HG02852 (cell line): ENCODE measurements around the gene TPST2.
A peak's percentile ranks its signal among the peaks of the same experiment; 100 is the strongest.
"Not testable (repeated sequence)": the region's sequence is repeated elsewhere in the genome, so short reads cannot be mapped to it uniquely, and the experiment has no call there.

Experiments
- ATAC-seq: cut with Tn5 transposase; IDR thresholded peaks from one replicate; pipeline ENCODE4 v1.9.1; 2021; ENCODE audit warnings: mild to moderate bottlenecking, moderate library complexity; ENCODE audit not compliant: unreplicated experiment

The TPST2 gene

DNA sequence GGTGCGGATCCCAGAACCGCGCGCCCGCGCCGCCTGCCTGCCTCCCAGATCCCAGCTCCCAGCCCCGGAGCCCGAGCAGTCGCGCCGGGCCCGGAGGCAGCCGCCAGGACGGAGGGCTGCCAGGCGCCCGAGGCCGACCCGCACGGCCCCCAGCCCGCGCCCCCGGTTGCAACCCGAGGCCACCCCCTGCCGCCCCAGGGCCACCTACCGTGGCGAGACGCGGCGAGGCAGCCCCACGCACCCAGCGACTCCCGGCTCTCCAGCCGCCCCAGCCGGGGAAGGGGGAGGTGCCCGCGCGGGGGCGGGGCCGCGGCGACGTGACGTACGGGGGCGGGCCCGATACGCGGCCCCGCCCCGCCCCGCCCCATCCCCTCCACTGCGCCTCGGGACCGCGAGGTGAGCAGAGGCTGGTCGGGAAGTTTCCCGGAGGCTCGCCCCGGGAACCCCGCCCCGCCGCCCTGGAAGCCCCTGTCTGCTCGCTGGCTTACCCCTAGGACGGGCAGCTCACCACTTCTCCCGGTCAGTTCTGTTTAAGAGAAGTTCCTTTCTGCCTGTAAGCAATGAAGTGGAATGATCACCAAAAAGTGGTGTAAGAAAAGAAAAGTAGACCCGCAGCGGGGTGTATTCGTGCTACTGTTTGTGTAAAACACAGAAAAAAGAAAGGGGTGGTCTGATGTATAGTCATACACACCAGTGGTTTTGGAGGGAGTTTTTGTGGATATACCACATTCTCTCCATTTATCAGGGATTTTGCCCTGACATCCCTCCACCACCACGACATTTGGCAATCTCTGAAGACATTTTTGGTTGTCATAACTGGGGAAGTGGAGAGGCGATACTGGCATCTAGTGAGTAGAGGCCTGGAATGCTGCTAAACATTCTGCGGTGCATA lies at the start of gene TPST2:
TPST2 (minus strand) TSS at position 288 of the 892 bp plus-strand sequence. CDS start 48,502 bp downstream, outside the sequence.
- peak; percentile 68 for ATAC-seq

DNA sequence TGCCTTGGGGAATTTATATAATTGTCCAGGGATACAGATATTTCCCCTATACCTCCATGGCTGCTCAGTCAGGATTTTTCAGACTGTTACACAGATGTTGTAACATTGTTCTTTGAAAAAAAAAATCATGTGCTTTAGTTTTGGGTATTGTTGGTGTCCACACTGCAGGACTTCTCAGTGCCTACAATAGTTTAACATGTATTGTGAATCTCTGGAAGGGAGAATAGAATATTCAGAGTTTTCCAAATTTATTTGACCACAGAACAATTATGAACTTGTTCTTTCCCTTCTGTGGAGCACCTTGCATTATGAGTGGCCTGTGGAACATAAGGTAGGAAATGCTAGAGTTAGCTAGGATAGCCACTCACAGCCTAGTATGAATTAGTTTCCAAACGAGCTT lies 46.4 kb upstream of the TPST2 start:
- ATAC-seq = no peak

DNA sequence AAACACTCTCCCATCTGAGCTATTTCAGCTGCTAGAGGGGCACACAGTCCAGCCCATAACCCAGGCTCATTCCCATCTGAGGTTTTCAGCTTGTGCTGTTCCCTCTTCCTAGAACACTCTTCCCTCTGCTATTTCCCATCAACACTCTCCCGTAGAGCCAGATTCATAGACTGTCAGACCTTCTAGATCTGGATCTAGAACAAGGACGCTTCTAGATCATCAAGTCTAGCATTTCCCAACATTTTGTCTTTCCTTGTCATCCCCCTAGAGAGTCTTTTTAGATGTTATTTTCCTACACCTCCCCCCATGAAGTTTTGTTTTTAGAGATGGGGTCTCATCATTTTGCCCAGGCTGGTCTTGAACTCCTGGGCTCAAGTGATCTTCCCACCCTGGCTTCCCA lies 45.2 kb upstream of the TPST2 start:
- no peak for ATAC-seq

DNA sequence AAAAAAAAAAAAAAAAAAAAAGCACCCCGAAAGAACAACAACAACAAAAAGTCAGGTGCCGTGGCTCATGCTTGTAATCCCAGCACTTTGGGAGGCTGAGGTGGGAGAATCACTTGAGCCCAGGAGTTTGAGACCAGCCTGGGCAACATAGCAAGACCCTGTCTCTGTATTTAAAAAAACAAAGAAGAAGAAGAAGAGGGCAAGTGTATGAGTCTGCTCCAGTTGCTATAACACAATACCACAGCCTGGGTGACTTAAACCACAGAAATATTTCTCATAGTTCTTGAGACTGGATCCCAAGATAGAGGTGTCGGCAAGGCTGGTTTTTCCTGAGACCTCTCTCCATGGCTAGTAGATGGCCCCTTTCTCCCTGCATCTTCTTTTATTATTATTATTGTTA lies 44.3 kb upstream of the TPST2 start:
- no peak for ATAC-seq

DNA sequence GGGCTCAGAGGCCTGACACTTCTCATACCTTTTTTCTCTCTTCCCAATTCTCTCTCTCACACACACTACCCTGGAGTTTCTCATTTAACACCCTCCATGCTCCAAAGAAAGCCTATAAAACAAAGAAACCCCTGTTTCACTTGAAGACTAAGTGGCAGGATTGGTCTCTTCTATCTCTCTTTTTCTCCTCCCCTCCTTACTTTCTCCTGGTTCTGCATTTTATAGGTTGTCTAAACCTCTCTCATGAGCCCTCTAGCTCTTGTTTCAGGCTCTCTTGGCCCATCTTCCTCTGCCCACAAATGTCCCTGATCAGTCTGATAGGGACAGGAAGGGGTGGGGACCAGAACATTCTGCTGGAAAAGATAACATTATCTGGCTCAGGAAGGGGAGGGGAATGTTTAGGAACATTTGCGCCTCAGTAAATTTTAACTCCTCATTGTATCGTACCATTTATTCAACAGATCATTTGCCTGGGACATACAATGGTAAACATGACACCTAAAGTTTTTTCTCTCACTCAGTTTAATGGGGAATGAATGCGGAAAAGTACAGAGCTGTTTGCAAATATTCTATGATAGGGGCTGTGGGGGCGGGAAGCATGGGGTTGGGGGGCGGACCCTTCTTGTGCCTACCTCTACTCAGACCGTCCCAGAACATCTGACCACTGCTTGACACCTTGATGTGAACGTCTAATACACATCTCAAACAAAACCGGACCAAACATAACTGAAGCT lies 42.7 kb upstream of the TPST2 start:
- ATAC-seq = no peak

DNA sequence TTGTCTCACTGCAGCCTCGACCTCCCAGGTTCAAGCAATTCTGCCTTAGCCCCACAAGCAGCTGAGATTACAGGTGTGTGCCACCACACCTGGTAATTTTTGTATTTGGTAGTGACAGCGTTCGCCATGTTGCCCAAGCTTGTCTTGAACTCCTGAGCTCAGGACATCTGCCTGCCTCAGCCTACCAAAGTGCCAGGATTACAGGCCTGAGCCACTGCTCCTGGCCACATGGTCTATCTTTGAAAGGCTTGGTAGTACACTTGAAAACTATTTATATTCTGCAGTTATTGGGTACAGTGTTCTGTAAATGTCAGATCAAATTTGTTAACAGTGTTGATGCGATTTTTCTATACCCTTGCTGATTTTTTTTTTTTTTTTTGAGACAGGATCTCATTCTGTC lies 41.4 kb upstream of the TPST2 start:
- no peak for ATAC-seq

DNA sequence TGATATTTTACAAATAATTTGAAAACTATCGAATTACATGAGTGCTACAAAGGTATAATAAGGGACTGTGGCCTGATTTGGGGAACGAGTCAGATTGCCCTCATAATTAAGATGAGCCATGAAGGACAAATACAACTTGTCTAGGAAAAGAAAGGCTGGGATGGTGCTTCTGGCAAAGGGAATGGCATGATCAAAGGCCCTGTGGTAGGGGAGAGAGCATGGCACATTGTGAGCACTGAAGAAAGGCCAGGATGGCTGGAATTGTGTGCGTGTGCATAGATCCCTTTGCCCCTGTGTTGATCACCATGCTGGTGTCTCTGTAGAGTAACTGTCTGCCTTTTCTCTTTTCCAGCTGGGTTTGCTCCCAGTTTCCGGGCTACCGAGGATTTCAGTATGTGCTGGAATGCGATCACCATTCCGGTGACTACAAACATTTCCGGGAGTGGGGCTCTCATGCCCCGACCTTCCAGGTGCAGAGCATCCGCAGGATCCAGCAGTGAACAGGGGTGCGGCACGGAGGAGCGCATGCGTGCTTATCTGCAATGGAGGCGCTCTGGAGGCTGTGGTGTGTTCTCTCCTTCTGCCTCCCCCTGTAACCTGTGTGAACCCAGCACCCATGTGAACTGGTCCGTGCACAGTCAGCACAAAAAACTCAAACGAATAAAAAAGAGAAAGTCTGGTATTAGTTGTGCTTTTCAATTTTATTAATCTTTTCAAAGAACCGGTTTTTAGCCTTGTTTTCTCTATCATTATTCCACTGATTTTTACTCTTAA lies 40.2 kb upstream of the TPST2 start:
- no peak for ATAC-seq

DNA sequence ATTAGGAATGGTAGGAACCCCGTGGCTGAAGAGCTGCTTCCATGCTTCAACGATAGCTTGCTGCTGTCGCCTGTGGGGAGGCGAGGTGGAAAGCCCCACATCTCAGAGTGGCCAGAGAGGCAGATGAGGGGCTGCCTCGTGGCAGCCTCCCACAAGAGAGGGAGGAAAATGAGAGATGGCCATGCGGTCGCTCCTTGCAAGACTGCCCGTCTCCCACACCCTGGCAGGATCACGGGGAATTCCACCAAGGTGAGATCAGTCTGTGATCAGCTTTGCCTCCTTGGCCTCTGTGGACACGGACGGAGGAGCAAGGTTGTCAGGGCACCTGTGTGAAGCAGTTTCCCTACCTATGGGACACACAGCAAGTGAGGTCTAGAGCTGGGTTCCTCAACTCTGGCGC lies 34.9 kb upstream of the TPST2 start:
- no peak for ATAC-seq

DNA sequence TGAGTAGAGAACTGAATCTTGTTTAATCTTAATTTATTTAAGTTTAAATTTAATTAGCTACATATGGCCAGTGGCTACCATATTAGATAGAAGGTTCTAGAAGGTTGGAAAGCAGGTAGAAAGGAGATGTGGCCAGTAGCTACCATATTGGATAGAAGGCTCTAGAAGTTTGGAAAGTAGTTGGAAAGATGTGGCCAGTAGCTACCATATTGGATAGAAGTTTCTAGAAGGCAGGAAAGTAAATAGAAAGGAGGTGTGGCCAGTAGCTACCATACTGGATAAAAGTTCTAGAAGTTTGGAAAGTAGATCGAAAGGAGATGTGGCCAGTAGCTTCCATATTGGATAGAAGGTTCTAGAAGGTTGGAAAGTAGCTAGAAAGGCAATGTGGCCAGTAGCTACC lies 34.1 kb upstream of the TPST2 start:
- ATAC-seq = no peak

DNA sequence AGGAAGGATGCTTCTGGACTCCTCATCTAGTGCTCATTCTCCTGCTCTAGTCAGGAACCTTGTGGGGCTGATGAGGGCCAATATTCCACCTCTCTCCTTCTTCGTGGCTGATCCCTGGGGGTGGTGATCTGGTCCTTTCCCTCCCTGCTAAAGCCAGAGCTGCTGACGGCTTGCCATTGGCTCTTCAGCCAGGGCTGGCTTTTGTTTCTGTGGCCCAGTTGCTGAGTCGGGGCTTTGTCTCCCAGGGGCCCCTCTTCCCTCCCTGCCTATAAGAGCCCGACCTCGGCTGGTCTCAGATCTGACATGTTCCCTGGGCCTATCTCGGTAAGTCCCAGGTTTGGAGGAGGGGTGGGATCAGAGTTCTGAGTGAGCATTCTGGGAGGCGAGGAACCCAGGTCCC lies 31.7 kb upstream of the TPST2 start, which contains the start of gene CRYBA4:
CRYBA4 (plus strand) TSS at position 301 of the 400 bp plus-strand sequence. CDS start 634 bp downstream, outside the sequence.
- no peak for ATAC-seq

DNA sequence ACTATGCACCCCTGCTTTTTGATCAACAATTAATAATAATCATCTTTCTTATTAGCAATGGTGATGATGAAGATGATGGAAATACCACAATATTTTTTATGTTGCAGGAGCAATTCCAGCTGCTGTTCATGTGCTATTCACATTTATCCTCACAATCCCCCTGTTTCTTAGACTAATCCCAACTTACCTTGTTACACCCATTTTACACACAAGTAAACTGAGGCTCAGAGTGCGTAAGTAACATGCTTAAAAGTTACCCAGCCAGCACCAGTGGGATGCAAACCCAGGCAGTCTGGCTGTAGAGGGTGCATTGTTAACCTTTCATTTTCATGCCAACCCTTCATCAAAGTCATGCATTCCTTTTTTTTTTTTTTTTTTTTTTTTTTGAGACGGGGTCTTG lies 30.3 kb upstream of the TPST2 start:
- no peak for ATAC-seq

DNA sequence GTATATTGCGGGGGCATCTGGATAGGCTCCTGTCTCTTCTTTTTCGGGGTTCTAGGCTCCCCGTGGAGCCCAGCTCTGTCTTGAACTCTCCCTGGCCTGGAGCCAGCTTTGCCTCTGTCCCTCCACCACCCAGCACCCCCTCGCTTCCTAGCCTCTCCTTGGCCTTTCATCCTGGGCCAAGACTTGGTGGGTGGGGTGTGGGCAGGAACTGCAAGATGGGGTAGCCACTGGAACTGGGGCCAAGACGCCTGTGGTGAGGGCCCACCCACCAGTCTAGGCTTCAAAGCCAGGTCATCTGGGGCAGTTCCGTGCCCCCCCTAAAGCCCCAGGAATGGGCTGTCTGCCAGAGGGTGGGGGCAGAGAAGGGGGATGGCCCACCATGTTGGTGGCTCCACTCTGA lies 29.6 kb upstream of the TPST2 start:
- no peak for ATAC-seq

DNA sequence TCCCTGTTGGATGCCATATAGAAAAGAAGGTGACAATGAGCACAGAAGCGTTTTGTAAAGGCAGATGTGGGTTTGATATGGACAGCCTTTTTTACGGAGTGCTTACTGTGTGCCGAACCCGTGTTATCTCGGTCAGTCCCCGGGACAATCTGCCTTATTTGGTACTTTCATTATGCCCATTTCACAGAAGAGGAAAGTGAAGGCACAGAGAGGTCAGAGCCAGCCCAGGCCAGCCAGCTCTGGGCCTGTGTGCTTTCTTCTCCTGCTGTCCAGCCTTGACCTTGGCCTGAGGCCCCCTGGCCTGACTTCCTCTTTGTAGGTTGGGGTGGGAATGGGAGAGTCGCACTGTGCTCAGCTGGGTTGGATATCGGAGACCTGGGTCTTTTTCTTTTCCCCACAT lies 28.5 kb upstream of the TPST2 start:
- ATAC-seq = no peak

DNA sequence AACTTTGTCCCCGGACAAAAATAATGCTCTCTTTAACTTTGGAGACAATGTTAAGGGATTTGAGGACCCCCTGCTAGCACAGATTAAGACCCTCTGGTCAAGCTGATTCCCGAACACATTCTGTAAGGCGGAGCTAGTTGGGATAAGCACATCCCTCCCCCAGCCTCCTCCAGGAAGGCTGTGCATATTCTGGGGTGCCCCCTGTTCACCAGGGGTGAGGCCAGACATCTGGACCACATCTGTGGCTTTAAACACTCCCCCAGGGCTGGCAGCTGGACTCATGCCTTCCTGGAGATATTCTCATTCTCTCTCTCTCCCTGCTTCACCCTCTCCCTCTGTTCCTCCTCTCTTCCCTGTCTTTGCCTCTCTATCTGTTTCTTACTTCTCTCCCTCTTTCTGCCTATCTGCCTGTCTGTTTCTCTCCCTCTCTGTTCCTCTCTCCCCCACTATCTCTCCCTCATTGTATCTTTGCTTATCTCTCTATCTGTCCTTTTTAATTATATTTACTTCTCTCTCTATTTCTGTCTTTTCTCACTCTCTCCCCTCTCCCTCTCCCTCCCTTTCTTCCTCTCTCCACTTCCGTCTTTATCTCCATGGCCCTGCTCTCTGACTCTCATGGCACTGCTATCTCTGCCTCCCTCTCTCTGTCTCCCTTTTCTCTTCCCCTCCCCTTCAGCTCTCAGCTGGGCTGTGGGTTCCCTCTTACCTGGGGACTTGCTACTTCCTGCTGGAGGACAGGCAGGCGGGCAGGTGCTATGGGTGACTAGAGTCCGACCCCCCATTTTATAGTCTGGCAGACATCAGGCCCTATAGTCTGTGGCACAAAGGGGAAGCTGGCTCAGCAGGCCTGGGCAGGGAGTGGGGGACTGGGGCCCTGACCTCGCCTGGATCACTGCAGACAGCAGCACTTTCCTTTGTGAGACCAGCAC lies 27.6 kb upstream of the TPST2 start, which contains the start of gene CRYBB1:
CRYBB1 (minus strand) TSS at position 757 of the 929 bp plus-strand sequence. CDS start 1,708 bp downstream, outside the sequence.
- ATAC-seq = no peak

DNA sequence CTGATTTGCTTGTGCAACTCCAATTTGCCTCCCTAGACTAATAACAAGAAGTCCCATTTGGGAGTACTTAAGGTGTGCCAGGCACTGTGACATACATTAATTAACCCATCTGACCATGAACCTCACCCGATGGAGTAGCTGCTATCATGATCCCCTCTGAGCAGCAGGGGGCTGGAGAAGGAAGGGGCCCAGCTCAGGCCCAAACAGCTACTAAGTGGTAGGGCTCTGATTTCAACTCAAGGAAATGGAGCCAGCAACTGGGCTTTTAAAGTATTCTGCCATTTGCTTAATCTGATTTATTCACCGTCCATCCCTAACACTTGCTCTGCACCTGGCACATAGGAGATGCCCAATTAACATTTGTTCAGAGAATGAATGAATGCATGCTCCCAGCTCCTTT lies 26.7 kb upstream of the TPST2 start:
- no peak for ATAC-seq

DNA sequence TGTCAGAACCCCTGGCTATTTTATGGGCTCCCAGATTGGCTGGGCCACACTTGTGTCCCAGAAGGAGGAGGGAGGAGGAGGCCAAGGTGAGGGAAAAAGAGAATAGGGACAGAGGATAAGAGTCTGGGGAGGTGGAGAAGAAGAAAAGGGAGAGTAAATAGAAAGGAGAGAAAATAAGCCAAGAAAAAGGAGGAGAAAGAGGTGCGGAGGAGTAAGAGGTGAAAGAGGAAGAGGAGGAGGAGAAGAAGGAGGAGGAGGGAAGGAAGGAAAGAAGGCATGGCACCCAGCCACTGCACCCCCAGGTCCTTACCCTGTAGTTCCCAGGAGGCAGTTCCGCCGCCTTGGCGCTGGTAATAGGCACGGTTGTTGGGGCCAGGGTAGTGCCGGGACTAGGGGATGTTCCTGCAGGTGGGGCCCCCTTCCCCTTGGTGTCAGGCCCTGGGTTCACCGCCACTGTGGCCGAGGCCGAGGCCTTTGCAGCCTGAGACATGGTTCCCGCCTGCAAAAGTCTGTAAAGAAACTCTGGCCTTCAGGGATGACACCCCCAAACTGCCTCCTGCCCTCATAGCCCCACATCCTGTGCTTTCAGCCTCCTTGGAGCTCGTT lies 26.0 kb upstream of the TPST2 start:
- no peak for ATAC-seq

DNA sequence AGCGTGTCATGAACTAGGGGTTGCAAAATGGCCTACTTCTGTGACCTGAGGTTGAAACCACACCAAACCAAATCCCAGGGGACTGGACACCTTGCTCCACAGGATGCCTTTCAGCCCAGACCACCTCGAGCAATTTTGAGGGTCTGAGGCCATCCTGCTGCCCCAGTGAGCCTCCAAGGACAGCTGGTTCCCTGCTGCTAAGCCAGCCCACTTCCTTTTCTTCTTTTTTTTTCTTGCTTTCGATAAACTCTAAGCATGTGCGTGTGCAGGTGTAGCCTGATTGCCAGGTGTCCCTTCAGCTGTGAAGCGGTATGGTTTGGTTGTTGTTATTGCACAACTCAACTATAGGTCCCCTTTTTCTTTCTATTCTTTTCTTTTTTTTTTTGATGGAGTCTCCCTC lies 25.2 kb upstream of the TPST2 start:
- no peak for ATAC-seq

DNA sequence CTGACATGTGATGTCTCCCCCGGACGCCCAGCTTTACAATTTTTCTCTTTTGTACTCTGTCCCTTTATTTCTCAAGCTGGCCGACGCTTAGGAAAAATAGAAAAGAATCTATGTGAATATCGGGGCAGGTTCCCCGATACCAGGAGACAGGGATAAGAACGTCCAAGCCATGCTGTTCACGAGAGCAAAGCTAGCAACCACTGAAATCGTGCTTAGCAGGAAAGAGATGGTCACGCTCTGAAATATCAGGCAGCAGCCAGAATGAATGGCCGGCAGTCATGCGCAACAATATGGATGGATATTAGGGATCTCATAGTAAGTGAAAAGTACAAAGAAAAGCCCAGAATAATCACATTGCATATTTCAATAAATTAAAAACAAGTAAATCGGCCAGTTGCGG lies 24.4 kb upstream of the TPST2 start:
- no peak for ATAC-seq

DNA sequence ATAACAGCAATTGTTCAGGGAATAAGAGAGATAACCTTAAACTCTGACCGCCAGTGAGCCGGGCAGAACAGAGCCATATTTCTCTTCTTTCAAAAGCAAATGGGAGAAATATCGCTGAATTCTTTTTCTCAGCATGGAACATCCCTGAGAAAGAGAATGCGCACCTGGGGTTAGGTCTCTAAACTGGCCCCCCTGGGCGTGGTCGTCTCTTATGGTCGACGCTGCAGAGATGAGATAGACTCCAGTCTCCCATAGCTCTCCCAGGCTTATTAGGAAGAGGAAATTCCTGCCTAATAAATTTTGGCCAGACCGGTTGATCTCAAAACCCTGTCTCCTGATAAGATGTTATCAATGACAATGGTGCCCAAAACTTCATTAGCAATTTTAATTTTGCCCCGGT lies 23.8 kb upstream of the TPST2 start:
- ATAC-seq = not testable (repeated sequence)

DNA sequence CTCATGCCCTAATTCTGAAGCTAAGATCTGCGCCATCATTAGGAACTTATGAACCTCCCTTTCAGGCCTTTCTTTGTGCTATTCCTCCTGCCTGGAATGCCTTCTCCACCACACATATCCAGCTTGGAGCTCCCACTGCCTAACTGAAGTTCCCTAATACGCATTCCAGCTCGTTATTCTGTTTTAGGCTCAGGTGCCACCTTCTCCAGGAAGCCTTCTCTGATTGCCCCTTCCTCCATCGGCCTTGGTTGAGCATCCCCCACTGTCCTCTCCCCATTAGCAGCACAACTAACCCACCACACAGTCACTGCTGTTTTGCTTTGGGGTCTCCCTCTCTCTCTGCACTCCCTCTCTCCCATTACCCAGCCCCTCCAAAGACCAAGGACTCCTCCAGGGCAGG lies 22.7 kb upstream of the TPST2 start:
- no peak for ATAC-seq
